Caco-2 (cell line): Measurements from ENCODE around the gene ARID3C. TPM values are rescaled to one million over a fixed set of nuclear protein-coding genes. Genes with fewer than 3 reads are reported as not detected.
A peak's percentile ranks its signal among the peaks of the same experiment; 100 is the strongest.

Experiments
- BruUV-seq: library from RNA; stranded (reverse); fragments of 400-500 nt; replicated peaks from 2 replicates; lab custom pipeline; 2021; lab: Mats Ljungman, UMichigan
- CTCF ChIA-PET: fragments of 300-600 bp; sonication (Branson Sonifier 250); formaldehyde crosslinking; loops from one replicate; lab custom pipeline; 2022; ENCODE audit warnings: antibody characterized with exemption; lab: Charles Lee
- POLR2A ChIA-PET: fragments of 300-600 bp; sonication (Branson Sonifier 250); formaldehyde crosslinking; loops from one replicate; lab custom pipeline; 2022; ENCODE audit warnings: antibody characterized with exemption; lab: Charles Lee
- DNase-seq, 2 experiments: peaks; one replicate each; pipeline versions ENCODE4 v3.0.0 to v3.0.0-alpha.2; 2020 to 2022
- H3K27me3 ChIP-seq: replicated peaks from 2 replicates; pipeline ENCODE4 v1.6.0; 2011; ENCODE audit warnings: low read length; ENCODE audit not compliant: control insufficient read depth, insufficient read depth
- H3K36me3 ChIP-seq: 2 replicates; pipeline ENCODE4 v1.5.1; 2011; ENCODE audit warnings: low read length; ENCODE audit not compliant: control insufficient read depth, insufficient read depth
- H3K4me1 ChIP-seq: fragments of 250-450 bp; sonication (Bioruptor Pico); 2 replicates; pipeline ENCODE4 v1.5.1; 2020; ENCODE audit warnings: mild to moderate bottlenecking
- H3K4me3 ChIP-seq: 2 replicates; pipeline ENCODE4 v1.5.1; 2011; ENCODE audit warnings: low read depth, mild to moderate bottlenecking, control low read depth, low read length
- H3K9me3 ChIP-seq: fragments of 250-450 bp; sonication (Bioruptor Pico); 2 replicates; pipeline ENCODE4 v1.5.1; 2020; ENCODE audit warnings: mild to moderate bottlenecking, moderate library complexity
- H3K27ac Mint-ChIP-seq: one replicate; pipeline ENCODE4 v1.8.0; 2022; ENCODE audit warnings: mixed read lengths; ENCODE audit not compliant: unreplicated experiment
- H3K27me3 Mint-ChIP-seq: one replicate; pipeline ENCODE4 v1.8.0; 2022; ENCODE audit warnings: mixed read lengths; ENCODE audit not compliant: insufficient read depth, unreplicated experiment
- H3K36me3 Mint-ChIP-seq: one replicate; pipeline ENCODE4 v1.8.0; 2022; ENCODE audit warnings: mild to moderate bottlenecking, mixed read lengths; ENCODE audit not compliant: insufficient read depth, unreplicated experiment
- H3K4me1 Mint-ChIP-seq: one replicate; pipeline ENCODE4 v1.8.0; 2022; ENCODE audit warnings: low read depth, mixed read lengths; ENCODE audit not compliant: unreplicated experiment
- H3K4me3 Mint-ChIP-seq: one replicate; pipeline ENCODE4 v1.8.0; 2022; ENCODE audit warnings: mild to moderate bottlenecking, moderate library complexity, mixed read lengths; ENCODE audit not compliant: unreplicated experiment
- H3K9me3 Mint-ChIP-seq: one replicate; pipeline ENCODE4 v1.8.0; 2022; ENCODE audit warnings: mixed read lengths; ENCODE audit not compliant: unreplicated experiment
- intact Hi-C: fragments of 100-400 bp; cut with micrococcal nuclease; formaldehyde crosslinking; loops from one replicate; pipeline ENCODE4 v1.10.0; 2022; ENCODE audit not compliant: unreplicated experiment
- total RNA-seq: library from RNA; stranded (reverse); gene quantifications from 2 replicates; pipeline ENCODE4 v1.2.3, GENCODE V29; 2022
- TF ChIP-seq, protein P1 (sequence below), 2 experiments: fragments of 200-600 bp in 1 of 2; IDR thresholded peaks; 1 replicate in 1 of 2; 2 replicates in 1 of 2; pipeline versions ENCODE4 v1.5.1 to v1.8.0; 2011 to 2022; ENCODE audit warnings: antibody characterized with exemption in 1 of 2, control low read depth in 1 of 2, inconsistent platforms in 1 of 2, low read depth in 1 of 2, low read length in 1 of 2, mild to moderate bottlenecking in 1 of 2, moderate library complexity in 1 of 2; ENCODE audit not compliant: insufficient read depth in 1 of 2, severe bottlenecking in 1 of 2, unreplicated experiment in 1 of 2

Gene ARID3C
- total RNA-seq, 1 experiment from 2014 or later: not detected

DNA sequence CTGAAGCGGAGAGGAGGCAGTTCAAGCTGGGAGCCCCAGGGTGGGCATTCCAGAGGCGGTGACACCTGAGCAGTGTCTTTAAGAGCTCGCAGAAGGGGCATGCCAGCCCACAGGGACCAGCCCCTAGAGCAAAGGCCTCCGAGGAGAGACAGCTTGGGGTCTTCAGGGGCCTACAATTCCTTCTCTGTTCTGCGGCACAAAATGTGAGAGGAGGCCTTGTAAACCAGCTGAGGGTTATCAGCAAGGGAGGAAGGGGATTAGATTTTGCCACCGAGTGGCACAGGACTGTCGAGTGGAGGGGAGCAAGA, 9.2 kb upstream of the ARID3C start:
- peak overlapping the region; percentile 99 for H3K4me3 ChIP-seq
- no peaks in the 10 kb centered on the region for H3K27me3 ChIP-seq
- Mint-ChIP-seq H3K4me3 (peak overlapping the region; percentile 83), H3K36me3 (peaks cover 10% of the 10 kb centered on the region), H3K4me1 (peaks cover 7% of the 10 kb centered on the region), H3K27ac (peak overlapping the region; percentile 64), H3K27me3 (no peaks in the 10 kb centered on the region), H3K9me3 (no peaks in the 10 kb centered on the region)
- H3K9me3 ChIP-seq: no peaks in the 10 kb centered on the region
- peaks cover under 1% of the 10 kb centered on the region; the same call in 1 of the 2 replicates for H3K4me1 ChIP-seq
- peaks cover 1% of the 10 kb centered on the region; the same call in 1 of the 2 replicates for H3K36me3 ChIP-seq
- POLR2A ChIA-PET: interaction anchor here (0.5 to 1.3 kb wide), 3 partner anchors 8 to 431 kb away, joined by 4 to 11 read pairs (median 7); partner anchors contain the start of genes GALT and IL11RA
- DNase-seq: no peak
- CTCF ChIA-PET: interaction anchor here (0.8 to 3.0 kb wide), 7 partner anchors 8 to 478 kb away, joined by 3 to 25 read pairs (median 4); partner anchors contain the start of genes ARID3C, ATOSB, GALT and IL11RA
- TF ChIP-seq, protein P1, sequence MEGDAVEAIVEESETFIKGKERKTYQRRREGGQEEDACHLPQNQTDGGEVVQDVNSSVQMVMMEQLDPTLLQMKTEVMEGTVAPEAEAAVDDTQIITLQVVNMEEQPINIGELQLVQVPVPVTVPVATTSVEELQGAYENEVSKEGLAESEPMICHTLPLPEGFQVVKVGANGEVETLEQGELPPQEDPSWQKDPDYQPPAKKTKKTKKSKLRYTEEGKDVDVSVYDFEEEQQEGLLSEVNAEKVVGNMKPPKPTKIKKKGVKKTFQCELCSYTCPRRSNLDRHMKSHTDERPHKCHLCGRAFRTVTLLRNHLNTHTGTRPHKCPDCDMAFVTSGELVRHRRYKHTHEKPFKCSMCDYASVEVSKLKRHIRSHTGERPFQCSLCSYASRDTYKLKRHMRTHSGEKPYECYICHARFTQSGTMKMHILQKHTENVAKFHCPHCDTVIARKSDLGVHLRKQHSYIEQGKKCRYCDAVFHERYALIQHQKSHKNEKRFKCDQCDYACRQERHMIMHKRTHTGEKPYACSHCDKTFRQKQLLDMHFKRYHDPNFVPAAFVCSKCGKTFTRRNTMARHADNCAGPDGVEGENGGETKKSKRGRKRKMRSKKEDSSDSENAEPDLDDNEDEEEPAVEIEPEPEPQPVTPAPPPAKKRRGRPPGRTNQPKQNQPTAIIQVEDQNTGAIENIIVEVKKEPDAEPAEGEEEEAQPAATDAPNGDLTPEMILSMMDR (IDR thresholded peaks at IDR 0.05; ENCODE audit: insufficient read depth in 1 of 2, low read depth in 1 of 2, low read length in 1 of 2, severe bottlenecking in 1 of 2, unreplicated experiment in 1 of 2): no peak
- TSS peak; percentile 76 for BruUV-seq
- intact Hi-C loops: no loop called here

DNA sequence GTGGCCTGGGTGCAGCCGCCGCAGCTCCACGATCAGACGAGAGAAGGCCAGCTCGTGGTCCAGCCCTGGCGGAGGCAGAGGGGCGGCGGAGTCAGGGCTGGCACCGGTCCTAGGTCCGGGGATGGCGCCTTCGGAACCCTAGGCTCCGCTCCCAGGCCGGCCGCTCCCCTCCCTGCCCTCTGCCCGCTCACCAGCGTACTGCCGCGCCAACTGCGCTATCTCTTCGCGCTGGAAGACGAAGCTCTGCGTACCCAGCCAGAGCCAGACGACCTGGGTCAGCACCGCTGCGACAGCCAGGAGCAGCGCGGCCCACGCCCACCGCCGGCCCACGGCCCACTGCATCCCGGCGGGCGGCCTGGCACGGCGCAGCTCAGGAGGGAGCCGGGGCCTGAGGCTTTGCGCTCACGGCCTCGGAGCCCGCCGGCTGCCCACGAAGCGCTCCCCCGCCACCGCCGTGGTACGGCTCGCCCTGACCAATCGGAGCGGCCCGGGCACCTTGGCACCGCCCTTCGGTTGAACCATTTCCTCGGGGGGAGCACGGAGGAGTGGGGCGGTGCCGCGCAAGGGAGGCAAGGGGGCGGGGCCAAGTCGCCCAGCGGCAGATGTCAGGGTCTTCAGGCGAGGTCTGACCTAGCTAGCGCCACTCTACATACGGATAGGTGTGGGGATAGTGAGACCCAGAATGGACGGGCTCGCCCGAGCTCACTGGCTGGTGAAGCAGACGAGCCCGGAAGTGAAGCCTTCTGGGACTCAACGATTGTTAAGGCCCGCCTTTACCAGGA, 8.7 kb upstream of the ARID3C start, which contains the start of gene SIGMAR1:
TSS of gene SIGMAR1 (minus strand) at position 432 of the 782 bp plus-strand sequence. CDS start at position 342, 90 bp downstream.
- peak within 1 kb of the TSS; percentile 83 for H3K4me3 Mint-ChIP-seq
- Histone ChIP-seq H3K4me1 (no peaks in the 10 kb centered on the region), H3K9me3 (no peaks in the 10 kb centered on the region), H3K4me3 (peak within 1 kb of the TSS; percentile 99), H3K36me3 (peaks cover 1% of the 10 kb centered on the region; the same call in 1 of the 2 replicates), H3K27me3 (no peaks in the 10 kb centered on the region)
- peaks cover 7% of the 10 kb centered on the region for H3K4me1 Mint-ChIP-seq
- TF ChIP-seq, protein P1 (IDR thresholded peaks at IDR 0.05; ENCODE audit: insufficient read depth in 1 of 2, low read depth in 1 of 2, low read length in 1 of 2, severe bottlenecking in 1 of 2, unreplicated experiment in 1 of 2): no peak
- CTCF ChIA-PET: interaction anchor here (0.6 to 3.0 kb wide), 10 partner anchors 9 to 1870 kb away, joined by 3 to 25 read pairs (median 4); partner anchors contain the start of genes ARID3C, ATOSB, GALT and IL11RA
- no TSS peak for BruUV-seq
- no peaks in the 10 kb centered on the region for H3K27me3 Mint-ChIP-seq
- H3K9me3 Mint-ChIP-seq: no peaks in the 10 kb centered on the region
- peaks cover 10% of the 10 kb centered on the region for H3K36me3 Mint-ChIP-seq
- POLR2A ChIA-PET: interaction anchor here (0.5 to 1.3 kb wide), 4 partner anchors 9 to 432 kb away, joined by 4 to 11 read pairs (median 7); partner anchors contain the start of genes GALT and IL11RA
- intact Hi-C loops: loop anchor here (1.0 kb wide), 2 partner anchors 9 to 15 kb away; partner anchors contain the start of genes GALT and IL11RA
- H3K27ac Mint-ChIP-seq: peak within 1 kb of the TSS; percentile 64
- peak; percentile 93 to 96 for DNase-seq

DNA sequence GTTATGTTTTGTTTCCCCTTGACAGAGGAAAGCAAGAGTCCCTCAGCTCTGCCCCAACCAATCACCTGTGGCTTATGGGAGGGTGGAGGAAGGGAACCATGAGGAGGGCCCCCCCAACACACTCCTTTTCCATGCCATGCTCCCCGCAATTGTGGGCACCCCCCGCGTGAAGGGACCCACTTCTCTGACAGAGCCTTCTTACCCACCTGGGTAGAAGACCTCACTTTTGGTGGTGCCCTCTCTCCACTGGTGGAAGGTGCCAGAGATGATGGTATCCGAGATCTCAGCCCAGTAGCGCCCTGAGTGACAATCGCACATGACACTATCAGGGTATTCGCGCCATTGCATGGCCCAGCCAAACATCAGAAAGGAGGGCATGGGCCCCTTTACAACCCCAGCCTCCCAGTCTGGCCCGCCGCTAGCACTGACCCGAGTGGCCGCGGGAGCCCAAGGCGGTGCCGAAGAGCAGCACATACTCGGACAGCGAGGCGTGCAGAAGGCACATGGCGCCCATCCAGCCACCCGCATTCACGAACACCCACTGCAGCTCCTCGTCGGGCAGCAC, 8.0 kb upstream of the ARID3C start:
- TF ChIP-seq, protein P1 (IDR thresholded peaks at IDR 0.05; ENCODE audit: insufficient read depth in 1 of 2, low read depth in 1 of 2, low read length in 1 of 2, severe bottlenecking in 1 of 2, unreplicated experiment in 1 of 2): no peak
- peak overlapping the region; percentile 64 for H3K27ac Mint-ChIP-seq
- no peak for DNase-seq
- H3K4me3 Mint-ChIP-seq: peak overlapping the region; percentile 83
- peaks cover 10% of the 10 kb centered on the region for H3K36me3 Mint-ChIP-seq
- Histone ChIP-seq H3K9me3 (no peaks in the 10 kb centered on the region), H3K4me3 (peak overlapping the region; percentile 99), H3K27me3 (no peaks in the 10 kb centered on the region), H3K36me3 (peaks cover 1% of the 10 kb centered on the region; the same call in 1 of the 2 replicates), H3K4me1 (no peaks in the 10 kb centered on the region)
- intact Hi-C loops: loop anchor here (1.0 kb wide), 2 partner anchors 9 to 15 kb away; partner anchors contain the start of genes GALT and IL11RA
- no peaks in the 10 kb centered on the region for H3K27me3 Mint-ChIP-seq
- ChIA-PET POLR2A (interaction anchor here (0.5 to 1.3 kb wide), 3 partner anchors 10 to 188 kb away, joined by 3 to 11 read pairs (median 7); partner anchors contain the start of genes GALT and IL11RA), CTCF (interaction anchor here (0.6 to 3.0 kb wide), 6 partner anchors 9 to 1870 kb away, joined by 3 to 25 read pairs (median 4); partner anchors contain the start of gene GALT)
- no peaks in the 10 kb centered on the region for H3K9me3 Mint-ChIP-seq
- no TSS peak for BruUV-seq
- H3K4me1 Mint-ChIP-seq: peaks cover 7% of the 10 kb centered on the region
